ENCODE results near the gene ZNF30.

- TF ChIP-seq EZH2 (IDR thresholded peaks at IDR 0.05) (no peak), CTCF (IDR thresholded peaks at IDR 0.05) (no peak), EZH2phosphoT487 (IDR thresholded peaks at IDR 0.05) (no peak)
Observed at GRCh38 chr19:34991542-34992333, 65.0 kb downstream of the ZNF30 start.

Data from neural progenitor cell (in vitro differentiated cells).